H9 (cell line): Measurements from ENCODE around the gene MYO1F. TPM values are rescaled to one million over a fixed set of nuclear protein-coding genes. Genes with fewer than 3 reads are reported as not detected.

Source experiments
- DNase-seq: peaks from one replicate; pipeline ENCODE4 v3.0.0-alpha.2; 2017
- H2AFZ ChIP-seq: one replicate; pipeline ENCODE4 v1.6.1; 2013; ENCODE audit warnings: mild to moderate bottlenecking, low read length, control low read depth, moderate library complexity
- H2AK5ac ChIP-seq: 2 replicates; pipeline ENCODE4 v1.6.1; 2013; ENCODE audit warnings: low read length, control low read depth, mixed read lengths; ENCODE audit not compliant: insufficient read length
- H2BK120ac ChIP-seq: one replicate; pipeline ENCODE4 v1.6.1; 2013; ENCODE audit warnings: low read depth, mild to moderate bottlenecking, low read length, control low read depth, inconsistent platforms; ENCODE audit not compliant: poor library complexity, severe bottlenecking
- H2BK12ac ChIP-seq: 2 replicates; pipeline ENCODE4 v1.6.1; 2013; ENCODE audit warnings: low read length, control low read depth, mixed read lengths, low read depth; ENCODE audit not compliant: insufficient read length
- H2BK15ac ChIP-seq: 2 replicates; pipeline ENCODE4 v1.6.1; 2013; ENCODE audit warnings: low read depth, low read length, control low read depth
- H2BK20ac ChIP-seq: one replicate; pipeline ENCODE4 v1.6.1; 2013; ENCODE audit warnings: low read depth, mild to moderate bottlenecking, low read length, control low read depth, inconsistent platforms; ENCODE audit not compliant: poor library complexity, severe bottlenecking
- H2BK5ac ChIP-seq: 2 replicates; pipeline ENCODE4 v1.6.1; 2013; ENCODE audit warnings: low read length, control low read depth, mixed read lengths; ENCODE audit not compliant: insufficient read length
- H3K14ac ChIP-seq: 2 replicates; pipeline ENCODE4 v1.6.1; 2013; ENCODE audit warnings: low read length, control low read depth; ENCODE audit not compliant: insufficient read depth
- H3K18ac ChIP-seq: 2 replicates; pipeline ENCODE4 v1.6.1; 2013; ENCODE audit warnings: low read depth, mild to moderate bottlenecking, mixed read lengths, low read length, control low read depth; ENCODE audit not compliant: insufficient read length
- H3K23ac ChIP-seq: 2 replicates; pipeline ENCODE4 v1.6.1; 2013; ENCODE audit warnings: low read length, control low read depth, mixed read lengths, low read depth; ENCODE audit not compliant: insufficient read length
- H3K23me2 ChIP-seq: 2 replicates; pipeline ENCODE4 v1.6.1; 2013; ENCODE audit warnings: low read depth, mild to moderate bottlenecking, mixed read lengths, low read length, control low read depth; ENCODE audit not compliant: insufficient read length, poor library complexity, severe bottlenecking
- H3K27ac ChIP-seq: 2 replicates; pipeline ENCODE4 v1.5.1; 2013; ENCODE audit warnings: low read length, control low read depth, mixed read lengths, low read depth; ENCODE audit not compliant: insufficient read length
- H3K27me3 ChIP-seq: 2 replicates; pipeline ENCODE4 v1.6.1; 2013; ENCODE audit warnings: low read length, control low read depth, inconsistent platforms; ENCODE audit not compliant: insufficient read depth
- H3K4ac ChIP-seq: 2 replicates; pipeline ENCODE4 v1.6.1; 2013; ENCODE audit warnings: low read depth, mild to moderate bottlenecking, control low read depth, inconsistent platforms, low read length, moderate library complexity
- H3K4me1 ChIP-seq: 2 replicates; pipeline ENCODE4 v1.6.1; 2013; ENCODE audit warnings: low read length, control low read depth, inconsistent platforms; ENCODE audit not compliant: insufficient read depth
- H3K4me2 ChIP-seq: 2 replicates; pipeline ENCODE4 v1.6.1; 2013; ENCODE audit warnings: low read length, control low read depth, mixed read lengths; ENCODE audit not compliant: insufficient read length, insufficient read depth
- H3K56ac ChIP-seq: 2 replicates; pipeline ENCODE4 v1.6.1; 2013; ENCODE audit warnings: low read depth, mild to moderate bottlenecking, mixed read lengths, low read length, control low read depth; ENCODE audit not compliant: insufficient read length
- H3K79me1 ChIP-seq: 2 replicates; pipeline ENCODE4 v1.6.1; 2013; ENCODE audit warnings: low read depth, mild to moderate bottlenecking, moderate library complexity, low read length, control low read depth, inconsistent platforms; ENCODE audit not compliant: insufficient read depth, poor library complexity, severe bottlenecking
- H3K79me2 ChIP-seq: 2 replicates; pipeline ENCODE4 v1.6.1; 2013; ENCODE audit warnings: low read length, control low read depth, inconsistent platforms; ENCODE audit not compliant: insufficient read depth
- H3K9ac ChIP-seq: 2 replicates; pipeline ENCODE4 v1.6.1; 2013; ENCODE audit warnings: low read length, control low read depth, mixed read lengths; ENCODE audit not compliant: insufficient read length; ENCODE audit errors: extremely low read depth
- H3K9me3 ChIP-seq: one replicate; pipeline ENCODE4 v1.6.1; 2013; ENCODE audit warnings: low read depth, low read length, inconsistent platforms; ENCODE audit not compliant: control insufficient read depth
- H3T11ph ChIP-seq: one replicate; pipeline ENCODE4 v1.6.1; 2013; ENCODE audit warnings: mild to moderate bottlenecking, low read length, control low read depth, inconsistent platforms
- H4K20me1 ChIP-seq: one replicate; pipeline ENCODE4 v1.6.1; 2013; ENCODE audit not compliant: control insufficient read depth, insufficient read length, insufficient read depth
- H4K5ac ChIP-seq: 2 replicates; pipeline ENCODE4 v1.6.1; 2013; ENCODE audit warnings: low read depth, mild to moderate bottlenecking, mixed read lengths, low read length, control low read depth; ENCODE audit not compliant: insufficient read length
- H4K8ac ChIP-seq: replicated peaks from 2 replicates; pipeline ENCODE4 v1.6.1; 2013; ENCODE audit warnings: low read length, control low read depth, mixed read lengths, low read depth; ENCODE audit not compliant: insufficient read length
- H4K91ac ChIP-seq: 2 replicates; pipeline ENCODE4 v1.6.1; 2013; ENCODE audit warnings: low read depth, mild to moderate bottlenecking, moderate library complexity, mixed read lengths, low read length, control low read depth; ENCODE audit not compliant: insufficient read length
- H3K27ac Mint-ChIP-seq, 3 experiments: 2 replicates in 2 of 3; 3 replicates in 1 of 3; pipeline ENCODE4 v1.8.0; 2020 to 2021; ENCODE audit warnings: mixed read lengths in 3 of 3, mild to moderate bottlenecking in 1 of 3, moderate library complexity in 1 of 3
- H3K27me3 Mint-ChIP-seq: 2 replicates; pipeline ENCODE4 v1.8.0; 2021; ENCODE audit warnings: low read depth, mild to moderate bottlenecking, moderate library complexity, mixed read lengths
- H3K36me3 Mint-ChIP-seq, 3 experiments: 2 replicates in 2 of 3; 3 replicates in 1 of 3; pipeline ENCODE4 v1.8.0; 2020 to 2021; ENCODE audit warnings: low read depth in 3 of 3, mixed read lengths in 3 of 3; ENCODE audit not compliant: insufficient read depth in 1 of 3
- H3K4me1 Mint-ChIP-seq, 2 experiments: 2 replicates each; pipeline ENCODE4 v1.8.0; 2020; ENCODE audit warnings: mixed read lengths in 2 of 2
- H3K4me3 Mint-ChIP-seq, 2 experiments: 2 replicates in 1 of 2; 3 replicates in 1 of 2; pipeline ENCODE4 v1.8.0; 2020 to 2021; ENCODE audit warnings: mild to moderate bottlenecking in 2 of 2, mixed read lengths in 2 of 2, moderate library complexity in 1 of 2
- H3K9me3 Mint-ChIP-seq, 2 experiments: 2 replicates in 1 of 2; 3 replicates in 1 of 2; pipeline ENCODE4 v1.8.0; 2020; ENCODE audit warnings: mild to moderate bottlenecking in 2 of 2, mixed read lengths in 2 of 2, moderate library complexity in 1 of 2
- CTCF ChIP-seq: fragments of 200-600 bp; sonication (generic); conservative IDR thresholded peaks from 3 replicates; pipeline ENCODE4 v1.8.0; 2021; ENCODE audit warnings: antibody characterized with exemption, mild to moderate bottlenecking
- WGBS: extraction: QIAGEN DNeasy Blood & Tissue Kit; methylation state at CpG from one replicate; pipeline ENCODE4 v1.1.7; 2013; ENCODE audit warnings: missing lambda C conversion rate, low lambda C conversion rate, mixed read lengths; ENCODE audit not compliant: insufficient read length; ENCODE audit errors: extremely low coverage; 5-methylcytosine and 5-hydroxymethylcytosine counted together
- total RNA-seq: library from RNA; stranded (reverse); gene quantifications from 2 replicates; pipeline ENCODE4 v1.2.1, GENCODE V29; 2021

Gene MYO1F
- total RNA-seq, 1 experiment from 2014 or later, result 1.0 TPM

- no peak overlapping the region for H4K8ac ChIP-seq
- H2BK20ac ChIP-seq, result no peak overlapping the region
- H2AK5ac ChIP-seq, result no peak overlapping the region
- Mint-ChIP-seq H3K4me1 (peaks cover 5 to 16% of the 10 kb centered on the region in 2 experiments), H3K27me3 (no peaks in the 10 kb centered on the region; the same call in 1 of the 2 replicates), H3K4me3 (no peak overlapping the region), H3K9me3 (no peaks in the 10 kb centered on the region), H3K27ac (peak overlapping the region in 2 of 3 experiments; percentile 47 to 89; a peak in 4 of 7 replicates), H3K36me3 (peaks cover 50 to 86% (median 84%) of the 10 kb centered on the region in 3 experiments)
- no peak overlapping the region for H2BK120ac ChIP-seq
- H2BK5ac ChIP-seq, result no peak overlapping the region
- peaks cover 4% of the 10 kb centered on the region; the same call in 1 of the 2 replicates for H3K79me2 ChIP-seq
- H2AFZ ChIP-seq, result no peak overlapping the region
- H3T11ph ChIP-seq, result no peak overlapping the region
- no peak overlapping the region for H2BK15ac ChIP-seq
- H3K14ac ChIP-seq, result no peak overlapping the region
- H3K79me1 ChIP-seq, result no peaks in the 10 kb centered on the region
- H2BK12ac ChIP-seq, result no peak overlapping the region
- H3K56ac ChIP-seq, result no peak overlapping the region
- H3K23me2 ChIP-seq, result no peaks in the 10 kb centered on the region
- no peaks in the 10 kb centered on the region for H3K9me3 ChIP-seq
- no peak for TF ChIP-seq CTCF
- no peak overlapping the region for H3K4me2 ChIP-seq
- H3K4ac ChIP-seq, result no peak overlapping the region
- H3K4me1 ChIP-seq, result no peaks in the 10 kb centered on the region
- H3K18ac ChIP-seq, result no peak overlapping the region
- no peak overlapping the region for H3K27ac ChIP-seq
- H4K5ac ChIP-seq, result no peak overlapping the region
- H3K23ac ChIP-seq, result no peak overlapping the region
- no peaks in the 10 kb centered on the region for H3K27me3 ChIP-seq
- no peak for DNase-seq
- peaks cover 2% of the 10 kb centered on the region for H4K20me1 ChIP-seq
- H4K91ac ChIP-seq, result no peak overlapping the region
- WGBS, result no CpG with 5 or more reads among the region's 62 CpGs
- no peak overlapping the region for H3K9ac ChIP-seq
These were observed 91.5 kb downstream of the MYO1F start for GRCh38 chr19:8485561-8486371.
